ENCODE measurements around the gene NUTM2F.
"Not testable (repeated sequence)": the region's sequence is repeated elsewhere in the genome, so short reads cannot be mapped to it uniquely, and the experiment has no call there.

The NUTM2F gene

GRCh38 chr9:94315034-94315984, 13.1 kb downstream of the NUTM2F start:
- DNase-seq = not testable (repeated sequence)

- no peak for DNase-seq
These were observed 25.1 kb downstream of the NUTM2F start for GRCh38 chr9:94303321-94303720.

- DNase-seq = no peak
These were observed 26.0 kb downstream of the NUTM2F start for GRCh38 chr9:94302426-94302825.

GRCh38 chr9:94301583-94301982, 26.9 kb downstream of the NUTM2F start:
- DNase-seq = no peak

GRCh38 chr9:94300470-94301301, 27.8 kb downstream of the NUTM2F start:
- DNase-seq = no peak

- DNase-seq = no peak
These were observed 29.4 kb downstream of the NUTM2F start for GRCh38 chr9:94298949-94299599.

- DNase-seq = no peak
These were observed 38.8 kb downstream of the NUTM2F start for GRCh38 chr9:94289691-94290090.

GRCh38 chr9:94287877-94288513, 40.4 kb downstream of the NUTM2F start:
- DNase-seq = no peak

GRCh38 chr9:94286116-94286515, 42.3 kb downstream of the NUTM2F start:
- DNase-seq = no peak

- DNase-seq = no peak
These were observed 47.3 kb downstream of the NUTM2F start for GRCh38 chr9:94281101-94281500.

GRCh38 chr9:94280409-94280989, 47.9 kb downstream of the NUTM2F start:
- DNase-seq = no peak

- no peak for DNase-seq
These were observed 50.4 kb downstream of the NUTM2F start for GRCh38 chr9:94277885-94278536.

- not testable (repeated sequence) for DNase-seq
These were observed 51.4 kb downstream of the NUTM2F start for GRCh38 chr9:94277029-94277428.

GRCh38 chr9:94270009-94270408, 58.4 kb downstream of the NUTM2F start:
- no peak for DNase-seq

- no peak for DNase-seq
These were observed 59.2 kb downstream of the NUTM2F start for GRCh38 chr9:94269264-94269663.
